Mesenchymal stem cell (in vitro differentiated cells and primary cell): ENCODE results near the gene TDRD10.

Source experiments
- DNase-seq: peaks from one replicate; pipeline ENCODE4 v3.0.0-alpha.2; 2013
- H2AFZ ChIP-seq: one replicate; pipeline ENCODE4 v1.6.1; 2013; ENCODE audit warnings: low read depth, mild to moderate bottlenecking, control low read depth, inconsistent platforms, low read length, moderate library complexity
- H2AK5ac ChIP-seq: 2 replicates; pipeline ENCODE4 v1.6.1; 2013; ENCODE audit warnings: low read length, moderate library complexity, mild to moderate bottlenecking, inconsistent platforms; ENCODE audit not compliant: severe bottlenecking
- H2BK120ac ChIP-seq: one replicate; pipeline ENCODE4 v1.6.1; 2013; ENCODE audit warnings: low read depth, mild to moderate bottlenecking, inconsistent platforms, low read length, moderate library complexity
- H2BK12ac ChIP-seq, 2 experiments: one replicate each; pipeline ENCODE4 v1.6.1; 2013; ENCODE audit warnings: inconsistent platforms in 2 of 2, low read length in 2 of 2, mild to moderate bottlenecking in 2 of 2, moderate library complexity in 2 of 2, control low read depth in 1 of 2
- H2BK15ac ChIP-seq: one replicate; pipeline ENCODE4 v1.6.1; 2013; ENCODE audit warnings: mild to moderate bottlenecking, low read depth, inconsistent platforms; ENCODE audit not compliant: poor library complexity, severe bottlenecking
- H2BK5ac ChIP-seq: 2 replicates; pipeline ENCODE4 v1.6.1; 2013; ENCODE audit warnings: low read depth, mild to moderate bottlenecking, low read length, control low read depth, inconsistent platforms; ENCODE audit not compliant: poor library complexity, severe bottlenecking
- H3K14ac ChIP-seq, 2 experiments: one replicate each; pipeline ENCODE4 v1.6.1; 2013; ENCODE audit warnings: inconsistent platforms in 2 of 2, low read length in 2 of 2, control low read depth in 1 of 2, mild to moderate bottlenecking in 1 of 2, moderate library complexity in 1 of 2
- H3K18ac ChIP-seq, 2 experiments: one replicate each; pipeline ENCODE4 v1.6.1; 2013; ENCODE audit warnings: inconsistent platforms in 2 of 2, low read length in 2 of 2, control low read depth in 1 of 2, low read depth in 1 of 2, mild to moderate bottlenecking in 1 of 2
- H3K23ac ChIP-seq, 2 experiments: one replicate each; pipeline ENCODE4 v1.6.1; 2013; ENCODE audit warnings: inconsistent platforms in 2 of 2, low read length in 2 of 2, mild to moderate bottlenecking in 2 of 2, moderate library complexity in 2 of 2, control low read depth in 1 of 2
- H3K27ac ChIP-seq: 2 replicates; pipeline ENCODE4 v1.5.1; 2013; ENCODE audit warnings: mild to moderate bottlenecking, moderate library complexity, low read length, control low read depth, inconsistent platforms; ENCODE audit not compliant: poor library complexity, severe bottlenecking
- H3K27me3 ChIP-seq, 2 experiments: 2 replicates each; pipeline versions ENCODE4 v1.6.1 to v1.7.0; 2013; ENCODE audit warnings: low read length in 2 of 2, mild to moderate bottlenecking in 2 of 2, moderate library complexity in 2 of 2, control low read depth in 1 of 2, inconsistent platforms in 1 of 2; ENCODE audit not compliant: control insufficient read depth in 1 of 2, insufficient read depth in 1 of 2
- H3K36me3 ChIP-seq, 2 experiments: 2 replicates each; pipeline versions ENCODE4 v1.6.1 to v1.7.0; 2013; ENCODE audit warnings: low read length in 2 of 2, control low read depth in 1 of 2, inconsistent platforms in 1 of 2, low read depth in 1 of 2, mild to moderate bottlenecking in 1 of 2; ENCODE audit not compliant: insufficient read depth in 2 of 2, control insufficient read depth in 1 of 2
- H3K4ac ChIP-seq, 2 experiments: one replicate each; pipeline ENCODE4 v1.6.1; 2013; ENCODE audit warnings: inconsistent platforms in 2 of 2, low read length in 2 of 2, mild to moderate bottlenecking in 2 of 2, moderate library complexity in 2 of 2, control low read depth in 1 of 2, low read depth in 1 of 2
- H3K4me1 ChIP-seq: 2 replicates; pipeline ENCODE4 v1.6.1; 2013; ENCODE audit warnings: low read depth, low read length, control low read depth; ENCODE audit not compliant: control insufficient read depth, insufficient read depth
- H3K4me2 ChIP-seq: 2 replicates; pipeline ENCODE4 v1.6.1; 2013; ENCODE audit warnings: low read length, mild to moderate bottlenecking, inconsistent platforms; ENCODE audit not compliant: poor library complexity, severe bottlenecking
- H3K4me3 ChIP-seq, 2 experiments: 2 replicates each; pipeline versions ENCODE4 v1.5.1 to v1.7.0; 2013; ENCODE audit warnings: low read length in 2 of 2, mild to moderate bottlenecking in 2 of 2, control low read depth in 1 of 2, low read depth in 1 of 2; ENCODE audit not compliant: insufficient read depth in 1 of 2
- H3K79me1 ChIP-seq: replicated peaks from 2 replicates; pipeline ENCODE4 v1.6.1; 2013; ENCODE audit warnings: mild to moderate bottlenecking, control low read depth, low read length, inconsistent platforms; ENCODE audit not compliant: poor library complexity, severe bottlenecking
- H3K9ac ChIP-seq: 2 replicates; pipeline ENCODE4 v1.7.0; 2013; ENCODE audit warnings: mild to moderate bottlenecking, low read length, moderate library complexity
- H3K9me3 ChIP-seq: 2 replicates; pipeline ENCODE4 v1.7.0; 2013; ENCODE audit warnings: mild to moderate bottlenecking, low read length; ENCODE audit not compliant: control insufficient read depth
- H4K8ac ChIP-seq: one replicate; pipeline ENCODE4 v1.6.1; 2013; ENCODE audit warnings: inconsistent platforms, mild to moderate bottlenecking, low read length, moderate library complexity
- H4K91ac ChIP-seq: one replicate; pipeline ENCODE4 v1.6.1; 2013; ENCODE audit warnings: mild to moderate bottlenecking, low read length, inconsistent platforms
- WGBS: methylation state at CpG from one replicate; pipeline ENCODE4 v1.1.7; 2013; ENCODE audit warnings: mixed read lengths; 5-methylcytosine and 5-hydroxymethylcytosine counted together

TDRD10 gene

GRCh38 chr1:154584267-154584994, 82.4 kb downstream of the TDRD10 start:
- Histone ChIP-seq H3K14ac (no peak overlapping the region), H4K8ac (no peak overlapping the region), H3K4ac (no peak overlapping the region), H2BK120ac (no peak overlapping the region), H3K23ac (no peak overlapping the region), H2BK12ac (no peak overlapping the region), H3K4me2 (no peak overlapping the region), H2BK5ac (no peak overlapping the region), H2AFZ (no peak overlapping the region), H4K91ac (no peak overlapping the region), H3K27ac (peak overlapping the region; percentile 35), H3K9me3 (no peaks in the 10 kb centered on the region), H3K79me1 (peaks cover 28% of the 10 kb centered on the region), H3K4me1 (peaks cover 6% of the 10 kb centered on the region), H3K18ac (no peak overlapping the region), H3K9ac (no peak overlapping the region), H3K27me3 (no peaks in the 10 kb centered on the region), H2AK5ac (no peak overlapping the region), H3K36me3 (peaks cover 77 to 99% of the 10 kb centered on the region in 2 experiments), H2BK15ac (no peak overlapping the region), H3K4me3 (no peak overlapping the region)
- no peak for DNase-seq
- WGBS = 92% methylated on average over 9 of the region's 9 CpGs

GRCh38 chr1:154586231-154586630, 84.2 kb downstream of the TDRD10 start:
- H2AFZ ChIP-seq = no peak overlapping the region
- 94% methylated on average over 10 of the region's 10 CpGs for WGBS
- H3K9ac ChIP-seq = no peak overlapping the region
- no peak overlapping the region for H3K14ac ChIP-seq
- no peak overlapping the region for H2BK120ac ChIP-seq
- peaks cover 37% of the 10 kb centered on the region for H3K79me1 ChIP-seq
- no peak overlapping the region for H3K4me3 ChIP-seq
- DNase-seq = no peak
- H2AK5ac ChIP-seq = no peak overlapping the region
- peaks cover 77 to 99% of the 10 kb centered on the region in 2 experiments for H3K36me3 ChIP-seq
- no peak overlapping the region for H4K91ac ChIP-seq
- no peak overlapping the region for H3K4ac ChIP-seq
- no peak overlapping the region for H3K4me2 ChIP-seq
- no peak overlapping the region for H2BK5ac ChIP-seq
- H3K18ac ChIP-seq = no peak overlapping the region
- H3K23ac ChIP-seq = no peak overlapping the region
- H2BK15ac ChIP-seq = no peak overlapping the region
- H4K8ac ChIP-seq = no peak overlapping the region
- H3K4me1 ChIP-seq = peaks cover 6% of the 10 kb centered on the region
- H3K27ac ChIP-seq = no peak overlapping the region
- no peak overlapping the region for H2BK12ac ChIP-seq
- H3K27me3 ChIP-seq = no peaks in the 10 kb centered on the region
- no peaks in the 10 kb centered on the region for H3K9me3 ChIP-seq

GRCh38 chr1:154586641-154587040, 84.6 kb downstream of the TDRD10 start:
- peaks cover 40% of the 10 kb centered on the region for H3K79me1 ChIP-seq
- H4K8ac ChIP-seq = no peak overlapping the region
- H2BK15ac ChIP-seq = no peak overlapping the region
- peaks cover 79 to 100% of the 10 kb centered on the region in 2 experiments for H3K36me3 ChIP-seq
- H2BK12ac ChIP-seq = no peak overlapping the region
- no peak overlapping the region for H2BK120ac ChIP-seq
- no peaks in the 10 kb centered on the region for H3K27me3 ChIP-seq
- no peak overlapping the region for H3K27ac ChIP-seq
- H2BK5ac ChIP-seq = no peak overlapping the region
- H3K4me3 ChIP-seq = no peak overlapping the region
- no peak overlapping the region for H3K4ac ChIP-seq
- H2AFZ ChIP-seq = no peak overlapping the region
- H4K91ac ChIP-seq = no peak overlapping the region
- H2AK5ac ChIP-seq = no peak overlapping the region
- peaks cover 6% of the 10 kb centered on the region for H3K4me1 ChIP-seq
- no peak overlapping the region for H3K18ac ChIP-seq
- no peak overlapping the region for H3K4me2 ChIP-seq
- 95% methylated on average over 6 of the region's 6 CpGs for WGBS
- no peaks in the 10 kb centered on the region for H3K9me3 ChIP-seq
- H3K9ac ChIP-seq = no peak overlapping the region
- DNase-seq = no peak
- H3K23ac ChIP-seq = no peak overlapping the region
- no peak overlapping the region for H3K14ac ChIP-seq

- H4K8ac ChIP-seq = no peak overlapping the region
- H3K4me2 ChIP-seq = no peak overlapping the region
- no peak overlapping the region for H3K14ac ChIP-seq
- H2AK5ac ChIP-seq = no peak overlapping the region
- H3K4me1 ChIP-seq = peaks cover 2% of the 10 kb centered on the region
- H3K27ac ChIP-seq = no peak overlapping the region
- WGBS = 86% methylated on average over 9 of the region's 10 CpGs
- H3K18ac ChIP-seq = no peak overlapping the region
- no peak overlapping the region for H2BK12ac ChIP-seq
- H4K91ac ChIP-seq = no peak overlapping the region
- H2BK15ac ChIP-seq = no peak overlapping the region
- no peak overlapping the region for H2AFZ ChIP-seq
- no peak overlapping the region for H2BK5ac ChIP-seq
- no peaks in the 10 kb centered on the region for H3K9me3 ChIP-seq
- H2BK120ac ChIP-seq = no peak overlapping the region
- H3K23ac ChIP-seq = no peak overlapping the region
- H3K27me3 ChIP-seq = no peaks in the 10 kb centered on the region
- no peak overlapping the region for H3K9ac ChIP-seq
- peak; percentile 57 for DNase-seq
- H3K36me3 ChIP-seq = peaks cover 68 to 100% of the 10 kb centered on the region in 2 experiments
- H3K4me3 ChIP-seq = no peak overlapping the region
- H3K4ac ChIP-seq = no peak overlapping the region
- peaks cover 46% of the 10 kb centered on the region for H3K79me1 ChIP-seq
These were observed 87.8 kb downstream of the TDRD10 start for GRCh38 chr1:154589780-154590179.
